Fibroblast of lung (primary cell): ENCODE results near the gene OR2T34. TPM values are rescaled to one million over a fixed set of nuclear protein-coding genes. Genes with fewer than 3 reads are reported as not detected.

Experiments used
- DNase-seq, 2 donors: peaks; one replicate each; pipeline versions ENCODE4 v3.0.0 to v3.0.0-alpha.2; 2010; ENCODE audit warnings: low read depth in 2 of 2
- H2AFZ ChIP-seq: 2 replicates; pipeline ENCODE4 v1.5.1; 2012; ENCODE audit warnings: low read length, control low read depth, inconsistent platforms
- H3K27ac ChIP-seq: 2 replicates; pipeline ENCODE4 v1.5.1; 2011; ENCODE audit warnings: low read length, control low read depth; ENCODE audit not compliant: insufficient read depth
- H3K27me3 ChIP-seq: 2 replicates; pipeline ENCODE4 v1.5.1; 2011; ENCODE audit warnings: mild to moderate bottlenecking, low read length; ENCODE audit not compliant: control insufficient read depth, insufficient read depth
- H3K36me3 ChIP-seq: 2 replicates; pipeline ENCODE4 v1.5.1; 2011; ENCODE audit warnings: low read length; ENCODE audit not compliant: control insufficient read depth, insufficient read depth
- H3K4me1 ChIP-seq: 2 replicates; pipeline ENCODE4 v1.5.1; 2011; ENCODE audit warnings: low read length; ENCODE audit not compliant: control insufficient read depth, insufficient read depth; ENCODE audit errors: extremely low read depth
- H3K4me2 ChIP-seq: 2 replicates; pipeline ENCODE4 v1.5.1; 2011; ENCODE audit warnings: low read length, control low read depth; ENCODE audit not compliant: insufficient read depth; ENCODE audit errors: extremely low read depth
- H3K4me3 ChIP-seq, 4 experiments: fragments of 200-600 bp in 1 of 4; sonication (generic) in 1 of 4; replicated peaks in 1 of 4; 2 replicates each; pipeline ENCODE4 v1.5.1; 2011 to 2016; ENCODE audit warnings: low read length in 4 of 4, low read depth in 3 of 4, mild to moderate bottlenecking in 3 of 4, control low read depth in 2 of 4, inconsistent platforms in 1 of 4, mixed read lengths in 1 of 4; ENCODE audit not compliant: insufficient read depth in 1 of 4; ENCODE audit errors: control extremely low read depth in 1 of 4
- H3K79me2 ChIP-seq: 2 replicates; pipeline ENCODE4 v1.5.1; 2012; ENCODE audit warnings: mild to moderate bottlenecking, low read length, inconsistent platforms; ENCODE audit not compliant: control insufficient read depth, insufficient read depth
- H3K9ac ChIP-seq: 2 replicates; pipeline ENCODE4 v1.5.1; 2011; ENCODE audit warnings: mild to moderate bottlenecking, low read length, control low read depth; ENCODE audit not compliant: insufficient read depth
- H3K9me3 ChIP-seq: 2 replicates; pipeline ENCODE4 v1.5.1; 2012; ENCODE audit warnings: low read depth, low read length; ENCODE audit not compliant: control insufficient read depth, insufficient read depth
- H4K20me1 ChIP-seq: 2 replicates; pipeline ENCODE4 v1.5.1; 2011; ENCODE audit warnings: low read length; ENCODE audit not compliant: control insufficient read depth, insufficient read depth; ENCODE audit errors: extremely low read depth
- CTCF ChIP-seq, 2 donors: IDR thresholded peaks in 1 of 2; conservative IDR thresholded peaks in 1 of 2; 1 replicate in 1 of 2; 2 replicates in 1 of 2; pipeline ENCODE4 v1.5.1; 2011 to 2012; ENCODE audit warnings: low read length in 2 of 2, control low read depth in 1 of 2, inconsistent platforms in 1 of 2, low read depth in 1 of 2, mild to moderate bottlenecking in 1 of 2
- EZH2 ChIP-seq: IDR thresholded peaks from 2 replicates; pipeline ENCODE4 v1.5.1; 2012; ENCODE audit warnings: low read length, control low read depth, mild to moderate bottlenecking; ENCODE audit errors: missing control alignments
- polyA plus RNA-seq, 2 donors: library from polyadenylated mRNA; depleted of rRNA in 1 of 2; stranded (reverse) in 1 of 2; unstranded in 1 of 2; fragments of >200 nt; gene quantifications; 2 replicates each; pipeline ENCODE4 v1.2.1, GENCODE V29; 2011 to 2012; ENCODE audit warnings: missing spikeins in 1 of 2
- total RNA-seq: library from RNA; depleted of rRNA; stranded (reverse); fragments of >200 nt; gene quantifications from 2 replicates; pipeline ENCODE4 v1.2.1, GENCODE V29; 2014

The OR2T34 gene
- total and polyA plus RNA-seq, 2 donors (not counting 1 experiment from before 2014, with no cell fraction given), result not detected

GRCh38 chr1:248610301-248610700 lies 35.7 kb upstream of the OR2T34 start:
- TF ChIP-seq CTCF (conservative IDR thresholded peaks at IDR 0.05 in 1 of 2, IDR thresholded peaks at IDR 0.05 in 1 of 2; ENCODE audit: low read depth in 1 of 2, low read length in 2 of 2), result no peak
- DNase-seq, result no peak
- H3K27me3 ChIP-seq, result no peaks in the 10 kb centered on the region
- H3K4me2 ChIP-seq, result no peak overlapping the region
- H4K20me1 ChIP-seq, result no peaks in the 10 kb centered on the region
- no peak overlapping the region for H3K4me3 ChIP-seq
- no peaks in the 10 kb centered on the region for H3K9me3 ChIP-seq
- no peak overlapping the region for H3K9ac ChIP-seq
- no peak overlapping the region for H2AFZ ChIP-seq
- no peak overlapping the region for H3K27ac ChIP-seq
- H3K36me3 ChIP-seq, result no peaks in the 10 kb centered on the region
- H3K79me2 ChIP-seq, result no peaks in the 10 kb centered on the region
- no peaks in the 10 kb centered on the region for H3K4me1 ChIP-seq

- Histone ChIP-seq H3K27me3 (no peaks in the 10 kb centered on the region), H3K9ac (no peak overlapping the region), H3K4me2 (no peak overlapping the region), H3K4me3 (no peak overlapping the region), H3K79me2 (no peaks in the 10 kb centered on the region), H3K9me3 (no peaks in the 10 kb centered on the region), H2AFZ (no peak overlapping the region), H3K4me1 (no peaks in the 10 kb centered on the region), H3K27ac (no peak overlapping the region), H3K36me3 (no peaks in the 10 kb centered on the region), H4K20me1 (no peaks in the 10 kb centered on the region)
- DNase-seq, result no peak
- no peak for TF ChIP-seq CTCF (conservative IDR thresholded peaks at IDR 0.05 in 1 of 2, IDR thresholded peaks at IDR 0.05 in 1 of 2; ENCODE audit: low read depth in 1 of 2, low read length in 2 of 2)
- TF ChIP-seq EZH2, result no peak
Measured at GRCh38 chr1:248599396-248599795, 24.8 kb upstream of the OR2T34 start.

- no peak for DNase-seq
- no peaks in the 10 kb centered on the region for H4K20me1 ChIP-seq
- no peak within 1 kb of the TSS for H2AFZ ChIP-seq
- no peaks in the 10 kb centered on the region for H3K9me3 ChIP-seq
- no peak for TF ChIP-seq CTCF (conservative IDR thresholded peaks at IDR 0.05 in 1 of 2, IDR thresholded peaks at IDR 0.05 in 1 of 2; ENCODE audit: low read depth in 1 of 2, low read length in 2 of 2)
- no peak for TF ChIP-seq EZH2
- no peak within 1 kb of the TSS for H3K9ac ChIP-seq
- H3K27ac ChIP-seq, result no peak within 1 kb of the TSS
- no peak within 1 kb of the TSS for H3K4me2 ChIP-seq
- H3K79me2 ChIP-seq, result no peaks in the 10 kb centered on the region
- H3K4me3 ChIP-seq, result no peak within 1 kb of the TSS
- H3K27me3 ChIP-seq, result no peaks in the 10 kb centered on the region
- no peaks in the 10 kb centered on the region for H3K36me3 ChIP-seq
- H3K4me1 ChIP-seq, result no peaks in the 10 kb centered on the region
Measured at GRCh38 chr1:248597589-248597988, 23.0 kb upstream of the OR2T34 start, which contains the start of gene OR2T10. Gene OR2T10, minus strand, starts transcription at chr1:248597700. Its CDS starts 3,932 bp downstream, at chr1:248593768.
